CD8-positive, alpha-beta memory T cell (primary cell): ENCODE results near the gene CHST11. TPM values are rescaled to one million over a fixed set of nuclear protein-coding genes. Genes with fewer than 3 reads are reported as not detected.

Experiments used
- CTCF ChIA-PET: fragments of 350-600 bp; sonication (Branson Sonifier 250); formaldehyde crosslinking; loops from one replicate; lab custom pipeline; 2021; ENCODE audit warnings: antibody characterized with exemption; lab: Charles Lee
- POLR2A ChIA-PET: fragments of 350-600 bp; sonication (Branson Sonifier 250); formaldehyde crosslinking; loops from one replicate; lab custom pipeline; 2021; ENCODE audit warnings: antibody characterized with exemption; lab: Charles Lee
- DNase-seq, 5 donors: peaks; one replicate each; pipeline versions ENCODE4 v3.0.0 to v3.0.0-alpha.2; 2020 to 2022; ENCODE audit warnings: mixed read lengths in 1 of 5
- H3K27ac ChIP-seq: one replicate; pipeline ENCODE4 v1.7.0; 2013; ENCODE audit warnings: low read depth, mild to moderate bottlenecking, low read length, moderate library complexity
- H3K27me3 ChIP-seq: 2 replicates; pipeline ENCODE4 v1.7.0; 2013; ENCODE audit warnings: low read length, mild to moderate bottlenecking; ENCODE audit not compliant: insufficient read depth, poor library complexity, severe bottlenecking
- H3K36me3 ChIP-seq: 2 replicates; pipeline ENCODE4 v1.7.0; 2013; ENCODE audit warnings: mild to moderate bottlenecking, low read length, moderate library complexity; ENCODE audit not compliant: insufficient read depth
- H3K4me1 ChIP-seq: 2 replicates; pipeline ENCODE4 v1.7.0; 2013; ENCODE audit warnings: mild to moderate bottlenecking, low read length, moderate library complexity; ENCODE audit not compliant: insufficient read depth
- H3K4me3 ChIP-seq: 2 replicates; pipeline ENCODE4 v1.7.0; 2013; ENCODE audit warnings: mild to moderate bottlenecking, low read length
- H3K9me3 ChIP-seq: 2 replicates; pipeline ENCODE4 v1.7.0; 2013; ENCODE audit warnings: mild to moderate bottlenecking, low read length
- H3K27ac Mint-ChIP-seq, 8 donors: one replicate each; pipeline ENCODE4 v1.8.0; 2020 to 2021; ENCODE audit warnings: mixed read lengths in 8 of 8, mild to moderate bottlenecking in 6 of 8, inconsistent platforms in 3 of 8, moderate library complexity in 3 of 8
- H3K27me3 Mint-ChIP-seq, 2 donors: one replicate each; pipeline ENCODE4 v1.8.0; 2020 to 2021; ENCODE audit warnings: mixed read lengths in 2 of 2, mild to moderate bottlenecking in 1 of 2, moderate library complexity in 1 of 2
- H3K36me3 Mint-ChIP-seq, 3 donors: one replicate each; pipeline ENCODE4 v1.8.0; 2020 to 2021; ENCODE audit warnings: mixed read lengths in 3 of 3, inconsistent platforms in 1 of 3, mild to moderate bottlenecking in 1 of 3
- H3K4me1 Mint-ChIP-seq, 3 donors: one replicate each; pipeline ENCODE4 v1.8.0; 2020 to 2021; ENCODE audit warnings: mixed read lengths in 3 of 3, inconsistent platforms in 1 of 3, mild to moderate bottlenecking in 1 of 3
- H3K4me3 Mint-ChIP-seq, 7 donors: one replicate each; pipeline ENCODE4 v1.8.0; 2020 to 2021; ENCODE audit warnings: mixed read lengths in 7 of 7, mild to moderate bottlenecking in 6 of 7, moderate library complexity in 4 of 7, inconsistent platforms in 2 of 7
- H3K9me3 Mint-ChIP-seq, 5 donors: one replicate each; pipeline ENCODE4 v1.8.0; 2020 to 2022; ENCODE audit warnings: mixed read lengths in 5 of 5, mild to moderate bottlenecking in 3 of 5, moderate library complexity in 2 of 5, inconsistent platforms in 1 of 5
- polyA plus RNA-seq: library from polyadenylated mRNA; unstranded; fragments of 300-500 nt; fragmentation: Illumina TruSeq; gene quantifications from one replicate; pipeline ENCODE4 v1.2.3, GENCODE V29; 2021
- total RNA-seq, 2 experiments: library from RNA; stranded (reverse); gene quantifications; one replicate each; pipeline ENCODE4 v1.2.3, GENCODE V29; 2021

The CHST11 gene
- total and polyA plus RNA-seq, 3 experiments from 2014 or later = 47.8 to 76.8 (median 51.5) TPM

DNA sequence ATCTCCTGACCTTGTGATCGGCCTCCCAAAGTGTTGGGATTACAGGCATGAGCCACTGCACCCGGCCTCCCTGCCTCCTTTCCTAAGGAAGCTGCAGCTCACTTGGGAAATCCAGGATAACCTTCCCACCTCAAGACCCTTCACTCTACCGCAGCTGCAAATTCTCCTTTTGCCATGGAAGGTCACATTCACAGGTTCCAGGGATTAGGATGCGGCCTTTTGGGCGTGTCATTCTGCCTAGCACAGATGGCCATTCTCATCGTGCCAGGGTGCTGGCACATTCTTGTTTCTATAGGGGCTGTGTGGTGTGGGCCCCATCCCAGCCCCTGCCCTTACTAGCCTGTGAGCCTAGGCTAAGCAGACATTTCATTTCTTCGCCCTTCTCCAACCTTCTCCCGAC lies 219.9 kb downstream of the CHST11 start:
- ChIA-PET CTCF (interaction anchor here (1.4 kb wide), 1 partner anchor 18 kb away, joined by 3 read pairs; no protein-coding TSS in a partner anchor), POLR2A (no interaction called here)
- H3K4me3 Mint-ChIP-seq = no peak overlapping the region

DNA sequence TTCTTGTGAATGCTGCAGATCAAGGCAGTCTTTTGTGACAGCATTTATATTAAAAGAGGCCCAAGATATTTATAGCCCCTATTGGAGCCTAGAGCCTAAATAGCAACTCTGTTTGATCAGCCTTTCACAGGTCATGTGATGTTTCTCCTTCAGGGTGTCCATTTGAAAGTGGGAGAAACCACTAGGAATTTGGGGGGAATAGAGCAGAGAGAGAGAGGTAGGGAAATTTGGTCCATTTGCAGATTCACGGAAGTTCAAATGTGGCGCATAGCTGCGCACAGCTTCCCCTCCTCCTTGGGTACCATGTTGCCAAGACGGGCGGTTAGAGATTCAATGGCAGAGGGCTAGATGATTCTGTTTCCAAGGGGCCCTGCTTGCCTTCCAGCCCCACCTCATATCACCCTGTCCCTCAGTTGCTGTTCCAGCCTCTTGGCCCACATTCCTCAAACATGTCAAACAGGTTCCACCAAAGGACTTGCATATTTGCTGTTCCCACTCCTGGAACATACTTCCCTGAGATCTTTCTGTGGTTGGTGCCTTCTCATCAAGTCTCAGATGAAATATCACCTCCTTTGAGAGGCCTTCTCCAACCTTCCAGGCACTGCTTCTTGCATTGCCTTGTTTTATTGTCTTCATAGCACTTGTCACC lies 220.8 kb downstream of the CHST11 start:
- Mint-ChIP-seq H3K27ac (peak overlapping the region in 6 of 8 donors; percentile 2 to 79 (median 22)), H3K27me3 (no peaks in the 10 kb centered on the region), H3K36me3 (no peaks in the 10 kb centered on the region), H3K4me3 (no peak overlapping the region), H3K4me1 (peaks cover 58 to 92% (median 78%) of the 10 kb centered on the region in 3 donors), H3K9me3 (no peaks in the 10 kb centered on the region)
- CTCF ChIA-PET = interaction anchor here (1.4 kb wide), 1 partner anchor 17 kb away, joined by 3 read pairs; no protein-coding TSS in a partner anchor
- POLR2A ChIA-PET = no interaction called here
- peaks cover 26% of the 10 kb centered on the region for H3K4me1 ChIP-seq
- H3K36me3 ChIP-seq = no peaks in the 10 kb centered on the region
- H3K27me3 ChIP-seq = no peaks in the 10 kb centered on the region
- no peak for DNase-seq
- no peak overlapping the region for H3K27ac ChIP-seq
- no peak overlapping the region for H3K4me3 ChIP-seq
- H3K9me3 ChIP-seq = no peaks in the 10 kb centered on the region

More for the DNA sequence above, 219.9 kb downstream of the CHST11 start:
- Mint-ChIP-seq H3K36me3 (no peaks in the 10 kb centered on the region), H3K4me1 (peaks cover 60 to 92% (median 79%) of the 10 kb centered on the region in 3 donors), H3K27ac (peak overlapping the region in 4 of 8 donors; percentile 7 to 70 (median 60)), H3K9me3 (no peaks in the 10 kb centered on the region), H3K27me3 (no peaks in the 10 kb centered on the region)
- DNase-seq = no peak
- H3K36me3 ChIP-seq = no peaks in the 10 kb centered on the region
- H3K4me3 ChIP-seq = no peak overlapping the region
- H3K4me1 ChIP-seq = peaks cover 27% of the 10 kb centered on the region
- H3K9me3 ChIP-seq = no peaks in the 10 kb centered on the region
- H3K27me3 ChIP-seq = no peaks in the 10 kb centered on the region
- H3K27ac ChIP-seq = no peak overlapping the region

DNA sequence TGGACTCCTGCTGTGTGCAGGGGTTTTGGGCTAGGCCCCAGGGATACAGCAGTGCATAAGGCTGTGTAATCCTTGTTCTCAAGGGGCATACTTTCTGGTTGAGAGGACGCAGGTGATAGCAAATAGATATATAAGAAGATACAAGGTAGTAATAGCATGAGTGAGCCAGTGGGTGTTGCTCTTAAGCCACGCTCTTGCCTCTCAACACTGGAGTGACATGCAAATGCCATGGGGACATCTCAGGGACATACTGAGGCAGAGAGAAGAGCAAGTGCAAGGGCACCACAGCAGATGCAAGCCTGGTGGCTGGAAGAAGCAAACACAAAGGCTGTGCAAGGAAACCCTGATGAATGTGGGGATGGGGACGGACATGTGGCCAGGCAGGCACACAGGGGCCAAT lies 223.3 kb downstream of the CHST11 start:
- Mint-ChIP-seq H3K4me1 (peaks cover 68 to 92% (median 84%) of the 10 kb centered on the region in 3 donors), H3K27ac (peak overlapping the region in 7 of 8 donors; percentile 64 to 95 (median 76)), H3K9me3 (no peaks in the 10 kb centered on the region), H3K27me3 (no peaks in the 10 kb centered on the region), H3K36me3 (peaks cover 0 to 3% (median 0%) of the 10 kb centered on the region in 3 donors), H3K4me3 (peak overlapping the region in 4 of 7 donors; percentile 1 to 75 (median 34))
- H3K27ac ChIP-seq = no peak overlapping the region
- CTCF ChIA-PET = no interaction called here
- no peaks in the 10 kb centered on the region for H3K27me3 ChIP-seq
- no peaks in the 10 kb centered on the region for H3K36me3 ChIP-seq
- H3K4me1 ChIP-seq = peaks cover 48% of the 10 kb centered on the region
- POLR2A ChIA-PET = no interaction called here
- no peaks in the 10 kb centered on the region for H3K9me3 ChIP-seq
- H3K4me3 ChIP-seq = no peak overlapping the region
- DNase-seq = peak in 3 of 5 donors; percentile 28 to 59 (median 31)

DNA sequence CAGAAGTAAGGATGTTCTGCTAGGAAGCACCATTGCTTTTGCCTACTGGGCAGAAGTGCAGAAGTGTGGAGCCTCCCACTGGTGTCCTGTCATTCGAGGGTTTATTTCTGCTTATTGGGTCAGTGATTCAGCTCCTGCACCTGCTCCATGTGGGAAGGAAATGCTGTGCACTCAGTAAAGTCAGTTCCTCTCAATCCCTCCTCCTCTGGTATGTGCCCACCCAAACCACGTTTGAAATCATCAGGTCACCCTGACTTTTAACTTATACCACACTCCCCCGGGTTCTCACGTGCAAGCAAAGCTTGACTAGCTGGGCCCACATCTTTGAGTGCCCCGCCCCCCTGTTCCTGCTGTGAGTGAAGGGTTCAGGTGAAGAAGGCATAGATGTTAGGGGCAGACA lies 223.7 kb downstream of the CHST11 start:
- Mint-ChIP-seq H3K27me3 (no peaks in the 10 kb centered on the region), H3K4me1 (peaks cover 72 to 94% (median 88%) of the 10 kb centered on the region in 3 donors), H3K4me3 (peak overlapping the region in 2 of 7 donors; percentile 12 to 75), H3K9me3 (no peaks in the 10 kb centered on the region), H3K36me3 (peaks cover 0 to 3% (median 0%) of the 10 kb centered on the region in 3 donors), H3K27ac (peak overlapping the region in 7 of 8 donors; percentile 25 to 95 (median 70))
- CTCF ChIA-PET = no interaction called here
- Histone ChIP-seq H3K4me1 (peaks cover 51% of the 10 kb centered on the region), H3K4me3 (no peak overlapping the region), H3K36me3 (no peaks in the 10 kb centered on the region), H3K27ac (no peak overlapping the region), H3K27me3 (no peaks in the 10 kb centered on the region), H3K9me3 (no peaks in the 10 kb centered on the region)
- DNase-seq = no peak
- POLR2A ChIA-PET = no interaction called here

DNA sequence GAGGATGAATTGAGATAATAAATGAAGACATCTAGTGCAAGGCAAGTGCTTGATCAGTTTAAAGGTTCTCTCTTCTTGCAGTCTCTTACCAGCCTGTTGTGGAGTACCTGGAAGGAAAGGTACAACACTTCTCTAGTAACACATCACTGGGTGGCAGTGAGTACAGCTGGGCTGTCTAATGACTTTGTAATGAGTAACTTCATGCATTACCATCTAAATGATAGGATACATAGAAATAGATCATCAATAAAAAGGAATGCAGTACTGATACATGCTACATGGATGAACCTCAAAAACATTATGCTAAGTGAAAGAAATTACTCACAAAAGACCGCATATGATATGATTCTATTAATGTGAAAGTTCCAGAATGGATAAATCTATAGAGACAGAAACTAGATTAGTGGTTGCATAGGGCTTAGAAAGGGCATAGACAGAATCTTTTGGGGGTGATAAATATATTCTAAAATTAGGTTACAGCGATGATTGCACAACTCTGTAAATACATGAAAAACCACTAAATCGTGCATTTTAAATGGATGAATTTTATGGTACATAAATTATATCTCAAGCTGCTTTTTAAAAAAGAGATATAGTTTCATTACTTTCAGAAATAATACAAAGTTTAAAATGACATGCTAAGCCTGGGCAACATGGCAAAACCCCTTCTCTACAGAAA lies 224.4 kb downstream of the CHST11 start:
- no peaks in the 10 kb centered on the region for H3K27me3 Mint-ChIP-seq
- H3K9me3 ChIP-seq = no peaks in the 10 kb centered on the region
- ChIA-PET POLR2A (no interaction called here), CTCF (no interaction called here)
- H3K27ac ChIP-seq = no peak overlapping the region
- peak overlapping the region in 7 of 8 donors; percentile 36 to 80 (median 64) for H3K27ac Mint-ChIP-seq
- H3K4me1 ChIP-seq = peaks cover 55% of the 10 kb centered on the region
- H3K36me3 Mint-ChIP-seq = peaks cover 0 to 3% (median 0%) of the 10 kb centered on the region in 3 donors
- no peak overlapping the region for H3K4me3 ChIP-seq
- H3K4me1 Mint-ChIP-seq = peaks cover 78 to 96% (median 94%) of the 10 kb centered on the region in 3 donors
- DNase-seq = no peak
- no peaks in the 10 kb centered on the region for H3K27me3 ChIP-seq
- peak overlapping the region in 5 of 7 donors; percentile 3 to 64 (median 38) for H3K4me3 Mint-ChIP-seq
- H3K9me3 Mint-ChIP-seq = no peaks in the 10 kb centered on the region
- H3K36me3 ChIP-seq = no peaks in the 10 kb centered on the region

DNA sequence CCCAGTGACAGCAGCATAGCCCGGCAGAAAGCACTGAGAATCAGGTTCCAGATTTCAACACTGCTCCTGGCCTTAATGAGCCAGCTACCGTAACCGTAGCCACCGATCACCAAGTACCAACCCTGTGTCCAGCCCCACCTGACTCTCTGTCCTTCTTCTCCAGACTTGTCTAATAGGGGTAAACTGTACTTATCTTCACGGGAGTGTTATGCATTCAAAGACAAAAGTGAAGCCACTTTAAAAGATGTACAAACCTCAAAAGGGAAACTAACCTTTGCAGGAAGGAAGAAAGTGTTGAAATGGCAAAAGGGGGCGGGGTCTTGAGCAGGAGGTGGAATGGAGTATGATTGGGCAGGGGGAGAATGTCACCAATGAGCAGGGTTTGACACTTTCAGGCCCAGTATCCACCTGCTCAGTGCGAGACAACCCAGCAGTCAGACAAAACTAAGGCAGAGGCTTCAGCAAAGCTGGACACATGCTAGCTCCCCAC lies 226.1 kb downstream of the CHST11 start:
- peak overlapping the region; percentile 48 for H3K4me3 ChIP-seq

DNA sequence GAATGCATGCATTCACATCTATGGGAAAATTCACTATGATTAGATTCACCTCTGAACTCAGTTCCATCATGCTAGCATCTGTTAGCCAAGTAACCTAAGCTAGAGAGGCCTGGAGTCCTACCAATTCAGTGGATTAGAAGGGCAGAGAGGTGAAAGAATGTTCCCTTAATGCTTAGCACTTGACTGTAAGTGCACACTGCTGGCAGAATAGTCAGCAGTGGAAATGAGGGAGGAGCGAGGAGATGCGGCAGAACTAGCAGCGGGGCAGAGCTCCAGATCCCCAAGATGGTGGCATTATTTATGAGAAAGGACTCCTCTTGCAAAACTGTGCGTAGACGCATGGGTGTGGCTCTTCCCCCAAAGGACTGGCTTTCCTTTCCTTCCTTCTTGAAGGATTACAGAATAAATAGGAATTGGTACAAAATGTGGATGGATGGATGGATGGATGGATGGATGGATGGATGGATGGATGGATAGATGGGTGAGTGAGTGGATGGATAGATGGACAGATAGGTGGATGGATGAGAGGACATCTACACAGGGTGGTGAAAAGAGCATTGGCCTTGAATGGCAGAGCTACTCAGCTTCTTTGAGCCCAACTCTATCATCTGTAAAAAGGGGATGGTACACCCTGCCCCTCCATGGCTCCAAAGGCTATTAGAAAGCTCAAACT lies 227.2 kb downstream of the CHST11 start:
- ChIA-PET POLR2A (interaction anchor here (0.7 kb wide), 1 partner anchor 38 kb away, joined by 4 read pairs; no protein-coding TSS in a partner anchor), CTCF (no interaction called here)
- Mint-ChIP-seq H3K4me1 (peaks cover 86 to 99% (median 96%) of the 10 kb centered on the region in 3 donors), H3K27me3 (no peaks in the 10 kb centered on the region), H3K27ac (peak overlapping the region in 7 of 8 donors; percentile 1 to 88 (median 67)), H3K4me3 (peak overlapping the region in 5 of 7 donors; percentile 2 to 46 (median 15)), H3K9me3 (no peaks in the 10 kb centered on the region), H3K36me3 (peaks cover 0 to 5% (median 0%) of the 10 kb centered on the region in 3 donors)
- no peak for DNase-seq
- Histone ChIP-seq H3K27ac (no peak overlapping the region), H3K4me3 (no peak overlapping the region), H3K36me3 (no peaks in the 10 kb centered on the region), H3K9me3 (no peaks in the 10 kb centered on the region), H3K27me3 (no peaks in the 10 kb centered on the region), H3K4me1 (peaks cover 78% of the 10 kb centered on the region)

More for the DNA sequence above, 226.1 kb downstream of the CHST11 start:
- POLR2A ChIA-PET = no interaction called here
- Mint-ChIP-seq H3K9me3 (no peaks in the 10 kb centered on the region), H3K36me3 (peaks cover 0 to 3% (median 0%) of the 10 kb centered on the region in 3 donors), H3K4me1 (peaks cover 83 to 99% (median 96%) of the 10 kb centered on the region in 3 donors), H3K27ac (peak overlapping the region; percentile 43 to 97 (median 87)), H3K4me3 (peak overlapping the region; percentile 20 to 76 (median 66)), H3K27me3 (no peaks in the 10 kb centered on the region)
- no peaks in the 10 kb centered on the region for H3K36me3 ChIP-seq
- DNase-seq = peak; percentile 44 to 75 (median 72)
- CTCF ChIA-PET = no interaction called here
- no peaks in the 10 kb centered on the region for H3K27me3 ChIP-seq
- H3K4me1 ChIP-seq = peaks cover 69% of the 10 kb centered on the region
- H3K27ac ChIP-seq = no peak overlapping the region
- no peaks in the 10 kb centered on the region for H3K9me3 ChIP-seq
